Keratinocyte (primary cell): Measurements from ENCODE around the gene FYB1.

ENCODE experiments used
- CTCF ChIP-seq, 3 experiments: IDR thresholded peaks in 1 of 3; conservative IDR thresholded peaks in 1 of 3; optimal IDR thresholded peaks in 1 of 3; 2 replicates in 2 of 3; 3 replicates in 1 of 3; pipeline versions ENCODE3 to v1.5.1; 2011; ENCODE audit warnings: low read length in 3 of 3, mild to moderate bottlenecking in 3 of 3, moderate library complexity in 2 of 3, control low read depth in 1 of 3, inconsistent platforms in 1 of 3; ENCODE audit not compliant: insufficient read depth in 2 of 3; ENCODE audit errors: extremely low read depth in 1 of 3
- EZH2 ChIP-seq: IDR thresholded peaks from one replicate; pipeline ENCODE4 v1.6.1; 2012; ENCODE audit warnings: inconsistent platforms, mild to moderate bottlenecking, low read length, moderate library complexity

GRCh38 chr5:39132128-39132447, 87.3 kb downstream of the FYB1 start:
- TF ChIP-seq CTCF (optimal IDR thresholded peaks at IDR 0.05 in 1 of 3, IDR thresholded peaks at IDR 0.05 in 1 of 3, conservative IDR thresholded peaks at IDR 0.05 in 1 of 3; ENCODE audit: extremely low read depth in 1 of 3, insufficient read depth in 2 of 3, low read length in 3 of 3) (no peak), EZH2 (no peak)
